Hepatocyte (in vitro differentiated cells): ENCODE data around the gene FAF1. TPM values are rescaled to one million over a fixed set of nuclear protein-coding genes. Genes with fewer than 3 reads are reported as not detected.

ENCODE experiments used
- DNase-seq: peaks from one replicate; pipeline ENCODE4 v3.0.0-alpha.2; 2016; ENCODE audit warnings: low spot score
- H2AFZ ChIP-seq: fragments of 200-600 bp; sonication (generic); 2 replicates; pipeline ENCODE4 v1.6.0; 2016; ENCODE audit warnings: antibody characterized with exemption, mild to moderate bottlenecking
- H3K27ac ChIP-seq: fragments of 200-600 bp; sonication (generic); 2 replicates; pipeline ENCODE4 v1.5.1; 2016; ENCODE audit warnings: mild to moderate bottlenecking
- H3K27me3 ChIP-seq: fragments of 200-600 bp; sonication (generic); 2 replicates; pipeline ENCODE4 v1.6.1; 2016
- H3K36me3 ChIP-seq: fragments of 200-600 bp; sonication (generic); replicated peaks from 2 replicates; pipeline ENCODE4 v1.5.1; 2016; ENCODE audit warnings: low read depth; ENCODE audit not compliant: insufficient read depth
- H3K4me1 ChIP-seq: fragments of 200-600 bp; sonication (generic); 2 replicates; pipeline ENCODE4 v1.5.1; 2016; ENCODE audit warnings: mild to moderate bottlenecking, moderate library complexity; ENCODE audit not compliant: insufficient read depth
- H3K4me2 ChIP-seq: fragments of 200-600 bp; sonication (generic); 2 replicates; pipeline ENCODE4 v1.6.0; 2016
- H3K4me3 ChIP-seq: fragments of 200-600 bp; sonication (generic); 2 replicates; pipeline ENCODE4 v1.5.1; 2016; ENCODE audit warnings: mild to moderate bottlenecking
- H3K79me2 ChIP-seq: fragments of 200-600 bp; sonication (generic); 2 replicates; pipeline ENCODE4 v1.6.0; 2017; ENCODE audit warnings: mild to moderate bottlenecking
- H3K9me2 ChIP-seq: fragments of 200-600 bp; sonication (generic); replicated peaks from 2 replicates; pipeline ENCODE4 v1.6.0; 2017; ENCODE audit warnings: mild to moderate bottlenecking; ENCODE audit not compliant: insufficient read depth
- H3K9me3 ChIP-seq: fragments of 200-600 bp; sonication (generic); 2 replicates; pipeline ENCODE4 v1.5.1; 2016; ENCODE audit warnings: low read depth, mild to moderate bottlenecking
- H4K20me1 ChIP-seq: fragments of 200-600 bp; sonication (generic); 2 replicates; pipeline ENCODE4 v1.6.0; 2016; ENCODE audit warnings: mild to moderate bottlenecking; ENCODE audit not compliant: insufficient read depth, poor library complexity, severe bottlenecking
- EZH2 ChIP-seq: fragments of 200-600 bp; sonication (generic); IDR thresholded peaks from 2 replicates; pipeline ENCODE4 v1.6.1; 2016; ENCODE audit warnings: antibody characterized with exemption, mild to moderate bottlenecking, borderline replicate concordance
- EZH2phosphoT487 ChIP-seq: fragments of 200-600 bp; sonication (generic); IDR thresholded peaks from one replicate; pipeline ENCODE4 v1.6.1; 2018; ENCODE audit warnings: antibody characterized with exemption, mild to moderate bottlenecking, low read depth, moderate library complexity; ENCODE audit not compliant: unreplicated experiment, severe bottlenecking
- WGBS: methylation state at CpG from one replicate; pipeline ENCODE4 v1.1.6; 2016; ENCODE audit warnings: low lambda C conversion rate; ENCODE audit errors: missing lambda C conversion rate; 5-methylcytosine and 5-hydroxymethylcytosine counted together
- polyA plus RNA-seq: library from polyadenylated mRNA; unstranded; fragments of >200 nt; fragmentation: Nextera tagmentation; extraction: Ambion mirVana; gene quantifications from 2 replicates; pipeline ENCODE4 v1.2.1, GENCODE V29; 2016
- total RNA-seq: library from RNA; depleted of rRNA; stranded (reverse); fragments of >200 nt; gene quantifications from 2 replicates; pipeline ENCODE4 v1.2.3, GENCODE V29; 2014
- TF ChIP-seq, protein P1 (sequence below): fragments of 200-600 bp; sonication (generic); IDR thresholded peaks from 2 replicates; pipeline ENCODE4 v1.5.1; 2016; ENCODE audit warnings: antibody characterized with exemption, mild to moderate bottlenecking; ENCODE audit not compliant: poor library complexity

The FAF1 gene
- total and polyA plus RNA-seq, 2 experiments from 2014 or later, result 25.7 to 35.5 TPM

- Histone ChIP-seq H3K27me3 (peaks cover 82% of the 10 kb centered on the region), H3K4me3 (no peak overlapping the region), H3K79me2 (no peaks in the 10 kb centered on the region), H3K4me1 (no peaks in the 10 kb centered on the region), H4K20me1 (no peaks in the 10 kb centered on the region), H3K9me3 (no peaks in the 10 kb centered on the region), H3K27ac (no peak overlapping the region), H3K36me3 (no peaks in the 10 kb centered on the region), H2AFZ (no peak overlapping the region), H3K9me2 (no peaks in the 10 kb centered on the region), H3K4me2 (no peak overlapping the region)
- no peak for DNase-seq
- TF ChIP-seq EZH2phosphoT487, result no peak
- no peak for TF ChIP-seq EZH2
- TF ChIP-seq, protein P1, sequence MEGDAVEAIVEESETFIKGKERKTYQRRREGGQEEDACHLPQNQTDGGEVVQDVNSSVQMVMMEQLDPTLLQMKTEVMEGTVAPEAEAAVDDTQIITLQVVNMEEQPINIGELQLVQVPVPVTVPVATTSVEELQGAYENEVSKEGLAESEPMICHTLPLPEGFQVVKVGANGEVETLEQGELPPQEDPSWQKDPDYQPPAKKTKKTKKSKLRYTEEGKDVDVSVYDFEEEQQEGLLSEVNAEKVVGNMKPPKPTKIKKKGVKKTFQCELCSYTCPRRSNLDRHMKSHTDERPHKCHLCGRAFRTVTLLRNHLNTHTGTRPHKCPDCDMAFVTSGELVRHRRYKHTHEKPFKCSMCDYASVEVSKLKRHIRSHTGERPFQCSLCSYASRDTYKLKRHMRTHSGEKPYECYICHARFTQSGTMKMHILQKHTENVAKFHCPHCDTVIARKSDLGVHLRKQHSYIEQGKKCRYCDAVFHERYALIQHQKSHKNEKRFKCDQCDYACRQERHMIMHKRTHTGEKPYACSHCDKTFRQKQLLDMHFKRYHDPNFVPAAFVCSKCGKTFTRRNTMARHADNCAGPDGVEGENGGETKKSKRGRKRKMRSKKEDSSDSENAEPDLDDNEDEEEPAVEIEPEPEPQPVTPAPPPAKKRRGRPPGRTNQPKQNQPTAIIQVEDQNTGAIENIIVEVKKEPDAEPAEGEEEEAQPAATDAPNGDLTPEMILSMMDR, result no peak
- 46% methylated on average over 2 of the region's 2 CpGs for WGBS
Measured at GRCh38 chr1:50983219-50983802, 23.2 kb upstream of the FAF1 start.

DNA sequence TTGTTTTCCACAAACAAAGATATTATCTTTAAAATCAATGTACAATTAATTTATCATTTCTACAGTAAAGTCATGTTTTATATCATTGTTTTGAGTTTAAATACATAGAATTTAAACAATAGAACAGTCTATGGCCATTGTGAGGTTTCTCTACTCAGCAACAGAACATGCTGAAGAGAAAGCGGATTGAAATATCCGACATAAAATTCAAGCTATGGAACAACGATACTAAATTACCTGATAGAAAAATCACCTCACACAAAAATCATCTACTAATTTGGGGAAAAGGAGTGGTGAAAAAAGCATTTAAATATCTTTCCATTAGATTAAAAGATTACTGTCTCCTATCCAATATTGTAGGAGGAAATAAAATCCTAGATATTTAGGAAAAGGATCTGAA, 22.5 kb upstream of the FAF1 start:
- 82% methylated on average over 3 of the region's 3 CpGs for WGBS
- no peak overlapping the region for H3K27ac ChIP-seq
- no peak overlapping the region for H3K4me2 ChIP-seq
- no peak overlapping the region for H3K4me3 ChIP-seq
- H4K20me1 ChIP-seq, result no peaks in the 10 kb centered on the region
- H3K4me1 ChIP-seq, result peaks cover under 1% of the 10 kb centered on the region
- TF ChIP-seq, protein P1, result no peak
- TF ChIP-seq EZH2phosphoT487, result no peak
- no peak for TF ChIP-seq EZH2
- H3K79me2 ChIP-seq, result no peaks in the 10 kb centered on the region
- H3K9me2 ChIP-seq, result no peaks in the 10 kb centered on the region
- peaks cover 87% of the 10 kb centered on the region for H3K27me3 ChIP-seq
- DNase-seq, result no peak
- no peak overlapping the region for H2AFZ ChIP-seq
- H3K9me3 ChIP-seq, result no peaks in the 10 kb centered on the region
- H3K36me3 ChIP-seq, result no peaks in the 10 kb centered on the region

DNA sequence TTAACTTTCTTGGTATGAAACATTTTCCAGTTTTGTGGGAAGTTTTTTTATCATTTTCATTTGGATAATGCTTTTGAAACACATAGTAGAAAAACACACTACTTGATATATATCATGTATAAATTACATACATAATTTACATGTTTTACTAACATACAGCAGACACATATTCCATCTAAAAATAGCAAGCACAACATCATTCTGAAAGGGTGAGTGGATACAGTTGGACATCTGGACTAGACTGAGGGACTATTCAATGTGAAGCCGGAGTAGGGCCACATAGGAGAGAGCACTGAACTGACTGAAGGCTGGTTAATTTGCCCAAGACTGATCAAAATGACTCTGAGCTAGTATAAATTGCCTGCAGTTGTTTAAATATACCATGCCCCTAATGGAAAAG, 21.7 kb upstream of the FAF1 start:
- peaks cover 4% of the 10 kb centered on the region for H3K4me1 ChIP-seq
- no peak overlapping the region for H3K27ac ChIP-seq
- H3K79me2 ChIP-seq, result no peaks in the 10 kb centered on the region
- H4K20me1 ChIP-seq, result no peaks in the 10 kb centered on the region
- H3K36me3 ChIP-seq, result no peaks in the 10 kb centered on the region
- no peaks in the 10 kb centered on the region for H3K9me3 ChIP-seq
- H2AFZ ChIP-seq, result no peak overlapping the region
- TF ChIP-seq, protein P1, result no peak
- TF ChIP-seq EZH2 (no peak), EZH2phosphoT487 (no peak)
- H3K4me2 ChIP-seq, result no peak overlapping the region
- peaks cover 95% of the 10 kb centered on the region for H3K27me3 ChIP-seq
- WGBS, result 82% methylated on average over 1 of the region's 1 CpG
- no peaks in the 10 kb centered on the region for H3K9me2 ChIP-seq
- DNase-seq, result no peak
- H3K4me3 ChIP-seq, result no peak overlapping the region

- Histone ChIP-seq H3K4me3 (no peak overlapping the region), H3K79me2 (no peaks in the 10 kb centered on the region), H3K36me3 (no peaks in the 10 kb centered on the region), H3K9me2 (no peaks in the 10 kb centered on the region), H3K27ac (no peak overlapping the region), H4K20me1 (no peaks in the 10 kb centered on the region), H3K9me3 (no peaks in the 10 kb centered on the region), H3K4me1 (peaks cover 4% of the 10 kb centered on the region), H2AFZ (no peak overlapping the region), H3K4me2 (no peak overlapping the region), H3K27me3 (peaks cover 95% of the 10 kb centered on the region)
- no peak for DNase-seq
- TF ChIP-seq EZH2phosphoT487 (no peak), EZH2 (no peak)
- TF ChIP-seq, protein P1, result no peak
Measured at GRCh38 chr1:50980505-50980904, 20.4 kb upstream of the FAF1 start.
